HG03558 (cell line): ENCODE results near the gene IER5L.
"Not testable (repeated sequence)": the region's sequence is repeated elsewhere in the genome, so short reads cannot be mapped to it uniquely, and the experiment has no call there.

ENCODE experiments used
- ATAC-seq: cut with Tn5 transposase; IDR thresholded peaks from one replicate; pipeline ENCODE4 v1.9.1; 2021; ENCODE audit warnings: moderate number of reproducible peaks; ENCODE audit not compliant: unreplicated experiment; ENCODE audit errors: extremely low read depth

IER5L gene

GRCh38 chr9:129141066-129142041, 36.7 kb downstream of the IER5L start:
- no peak for ATAC-seq

- peak; percentile 9 for ATAC-seq
These were observed 37.5 kb downstream of the IER5L start for GRCh38 chr9:129140397-129141065.

GRCh38 chr9:129139993-129140396, 38.1 kb downstream of the IER5L start:
- ATAC-seq = peak; percentile 45

- no peak for ATAC-seq
These were observed 38.6 kb downstream of the IER5L start for GRCh38 chr9:129139233-129139992.

GRCh38 chr9:129138476-129139232, 39.4 kb downstream of the IER5L start:
- no peak for ATAC-seq

GRCh38 chr9:129138144-129138462, 40.0 kb downstream of the IER5L start:
- no peak for ATAC-seq

GRCh38 chr9:129137292-129138143, 40.5 kb downstream of the IER5L start:
- ATAC-seq = no peak

GRCh38 chr9:129136446-129137035, 41.5 kb downstream of the IER5L start:
- ATAC-seq = no peak

- no peak for ATAC-seq
These were observed 42.6 kb downstream of the IER5L start for GRCh38 chr9:129135476-129135875.

- ATAC-seq = no peak
These were observed 45.0 kb downstream of the IER5L start for GRCh38 chr9:129133082-129133481.

GRCh38 chr9:129131300-129132145, 46.5 kb downstream of the IER5L start:
- ATAC-seq = no peak

- ATAC-seq = no peak
These were observed 47.3 kb downstream of the IER5L start for GRCh38 chr9:129130791-129131190.

- not testable (repeated sequence) for ATAC-seq
These were observed 47.8 kb downstream of the IER5L start for GRCh38 chr9:129130271-129130670.

- no peak for ATAC-seq
These were observed 49.4 kb downstream of the IER5L start for GRCh38 chr9:129128689-129129088.

GRCh38 chr9:129126749-129127618, 51.1 kb downstream of the IER5L start:
- no peak for ATAC-seq
